Liver (tissue), 9 donors: ENCODE results near the gene CLN6. TPM values are rescaled to one million over a fixed set of nuclear protein-coding genes. Genes with fewer than 3 reads are reported as not detected.

Experiments
- DNase-seq: peaks from one replicate; pipeline ENCODE4 v3.0.0-alpha.2; 2017; ENCODE audit warnings: low spot score
- H3K27ac ChIP-seq, 2 donors: one replicate each; pipeline ENCODE4 v1.7.0; 2013; ENCODE audit warnings: inconsistent platforms in 2 of 2, low read length in 2 of 2, control low read depth in 1 of 2, low read depth in 1 of 2, mild to moderate bottlenecking in 1 of 2
- H3K27me3 ChIP-seq, 4 donors: one replicate each; pipeline versions ENCODE4 v1.6.1 to v1.7.0; 2013; ENCODE audit warnings: low read length in 3 of 4, inconsistent platforms in 1 of 4, mild to moderate bottlenecking in 1 of 4, moderate library complexity in 1 of 4; ENCODE audit not compliant: control insufficient read depth in 4 of 4, insufficient read depth in 4 of 4
- H3K36me3 ChIP-seq, 4 donors: one replicate each; pipeline versions ENCODE4 v1.6.1 to v1.7.0; 2013; ENCODE audit warnings: low read length in 3 of 4, mild to moderate bottlenecking in 3 of 4, low read depth in 1 of 4, moderate library complexity in 1 of 4; ENCODE audit not compliant: control insufficient read depth in 4 of 4, insufficient read depth in 3 of 4
- H3K4me1 ChIP-seq, 4 donors: one replicate each; pipeline versions ENCODE4 v1.6.1 to v1.7.0; 2013; ENCODE audit warnings: low read length in 3 of 4, mild to moderate bottlenecking in 3 of 4, moderate library complexity in 1 of 4; ENCODE audit not compliant: control insufficient read depth in 4 of 4, insufficient read depth in 4 of 4
- H3K4me3 ChIP-seq, 3 donors: one replicate each; pipeline versions ENCODE4 v1.6.1 to v1.7.0; 2013; ENCODE audit warnings: low read length in 3 of 3, control low read depth in 1 of 3, low read depth in 1 of 3, mild to moderate bottlenecking in 1 of 3
- H3K9ac ChIP-seq, 2 donors: one replicate each; pipeline ENCODE4 v1.7.0; 2013; ENCODE audit warnings: low read length in 2 of 2, mild to moderate bottlenecking in 2 of 2, moderate library complexity in 2 of 2, control low read depth in 1 of 2, low read depth in 1 of 2
- H3K9me3 ChIP-seq, 4 donors: one replicate each; pipeline versions ENCODE4 v1.6.1 to v1.7.0; 2013; ENCODE audit warnings: low read length in 3 of 4; ENCODE audit not compliant: control insufficient read depth in 4 of 4
- ATF3 ChIP-seq: IDR thresholded peaks from 2 replicates; pipeline ENCODE4 v1.6.1; 2016; ENCODE audit warnings: antibody characterized with exemption
- CTCF ChIP-seq: fragments of 150-350 bp; IDR thresholded peaks from 2 replicates; pipeline ENCODE4 v1.5.1; 2017; ENCODE audit warnings: improper control_type of control experiment, low read depth, low read length; ENCODE audit not compliant: missing input control
- FOXA2 ChIP-seq: IDR thresholded peaks from 2 replicates; pipeline ENCODE4 v1.6.1; 2016; ENCODE audit warnings: antibody characterized with exemption
- JUND ChIP-seq, 2 donors: IDR thresholded peaks; 2 replicates each; pipeline ENCODE4 v1.6.1; 2016; ENCODE audit warnings: antibody characterized with exemption in 2 of 2
- MAX ChIP-seq: IDR thresholded peaks from 2 replicates; pipeline ENCODE4 v1.6.1; 2016; ENCODE audit warnings: antibody characterized with exemption
- RAD21 ChIP-seq, 2 donors: IDR thresholded peaks; 2 replicates each; pipeline ENCODE4 v1.6.1; 2016; ENCODE audit warnings: antibody characterized with exemption in 2 of 2, mild to moderate bottlenecking in 2 of 2
- REST ChIP-seq: IDR thresholded peaks from 2 replicates; pipeline ENCODE4 v1.6.1; 2016; ENCODE audit warnings: antibody characterized with exemption, mild to moderate bottlenecking
- SP1 ChIP-seq: IDR thresholded peaks from 2 replicates; pipeline ENCODE4 v1.6.1; 2018; ENCODE audit warnings: antibody characterized with exemption, mild to moderate bottlenecking
- whole genome bisulfite sequencing: extraction: QIAGEN DNeasy Blood & Tissue Kit; methylation state at CpG from one replicate; pipeline ENCODE4 v1.1.7; 2013; 5-methylcytosine and 5-hydroxymethylcytosine counted together
- polyA plus RNA-seq, 2 donors: library from polyadenylated mRNA; stranded (reverse) in 1 of 2; unstranded in 1 of 2; fragments of 200-250 nt in 1 of 2; fragments of >200 nt in 1 of 2; fragmentation: Nextera tagmentation in 1 of 2; extraction: Ambion mirVana in 1 of 2; gene quantifications; one replicate each; pipeline versions ENCODE4 v1.2.1 to v1.2.3, GENCODE V29; 2013 to 2015
- total RNA-seq, 2 donors: library from RNA; depleted of rRNA; stranded (reverse); fragments of >200 nt; gene quantifications; one replicate each; pipeline ENCODE4 v1.2.3, GENCODE V29; 2014
- donor health status: healthy.
- donor health status: healthy.
- donor health status: healthy.
- donor health status: healthy.
- donor health status: healthy.

Gene CLN6
- total and polyA plus RNA-seq, 4 donors: 7.2 to 21.2 (median 15.4) TPM

GRCh38 chr15:68186671-68187397 is 42.7 kb downstream of the CLN6 start:
- H3K4me3 ChIP-seq: no peak overlapping the region
- TF ChIP-seq JUND (IDR thresholded peaks at IDR 0.05) (peak in 1 of 2 donors; percentile 16), SP1 (no peak), MAX (no peak)
- H3K36me3 ChIP-seq: peaks cover 0 to 22% (median 15%) of the 10 kb centered on the region in 4 donors
- no peak for DNase-seq
- H3K27ac ChIP-seq: peak overlapping the region in 1 of 2 donors; percentile 52
- WGBS: 80% methylated on average over 5 of the region's 5 CpGs
- H3K9me3 ChIP-seq: no peaks in the 10 kb centered on the region
- H3K27me3 ChIP-seq: no peaks in the 10 kb centered on the region
- no peak overlapping the region for H3K9ac ChIP-seq
- peaks cover 0 to 21% (median 13%) of the 10 kb centered on the region in 4 donors for H3K4me1 ChIP-seq

GRCh38 chr15:68184616-68185480 is 44.7 kb downstream of the CLN6 start:
- TF ChIP-seq FOXA2 (no peak), REST (no peak), RAD21 (IDR thresholded peaks at IDR 0.05) (no peak), CTCF (no peak), ATF3 (no peak), MAX (no peak)
- Histone ChIP-seq H3K4me1 (peaks cover 0 to 21% (median 13%) of the 10 kb centered on the region in 4 donors), H3K9ac (no peak overlapping the region), H3K27ac (no peak overlapping the region), H3K4me3 (no peak overlapping the region), H3K27me3 (no peaks in the 10 kb centered on the region), H3K9me3 (no peaks in the 10 kb centered on the region), H3K36me3 (peaks cover 1 to 29% (median 26%) of the 10 kb centered on the region in 4 donors)
- WGBS: 81% methylated on average over 5 of the region's 5 CpGs
- DNase-seq: no peak
